Karpas-422 (cell line): ENCODE measurements around the gene AFF3. TPM values are rescaled to one million over a fixed set of nuclear protein-coding genes. Genes with fewer than 3 reads are reported as not detected.

ENCODE experiments used
- DNase-seq: peaks from one replicate; pipeline ENCODE4 v3.0.0-alpha.2; 2015
- H2AFZ ChIP-seq: fragments of 200-600 bp; sonication (generic); 2 replicates; pipeline ENCODE4 v1.6.1; 2014; ENCODE audit warnings: antibody characterized with exemption, low read length, mixed read lengths
- H3K27ac ChIP-seq: fragments of 200-600 bp; sonication (generic); 2 replicates; pipeline ENCODE4 v1.5.1; 2014; ENCODE audit warnings: mild to moderate bottlenecking, low read length, moderate library complexity
- H3K27me3 ChIP-seq: fragments of 200-600 bp; sonication (generic); 2 replicates; pipeline ENCODE4 v1.6.1; 2014; ENCODE audit warnings: low read length, mixed read lengths
- H3K36me3 ChIP-seq: fragments of 200-600 bp; sonication (generic); 2 replicates; pipeline ENCODE4 v1.6.1; 2014; ENCODE audit warnings: low read length, mixed read lengths; ENCODE audit not compliant: insufficient read depth
- H3K4me1 ChIP-seq: fragments of 200-600 bp; sonication (generic); 2 replicates; pipeline ENCODE4 v1.6.1; 2014; ENCODE audit warnings: mild to moderate bottlenecking, low read length, mixed read lengths
- H3K4me2 ChIP-seq: fragments of 200-600 bp; sonication (generic); 2 replicates; pipeline ENCODE4 v1.6.1; 2014; ENCODE audit warnings: low read length, low read depth, mild to moderate bottlenecking; ENCODE audit not compliant: poor library complexity, severe bottlenecking
- H3K4me3 ChIP-seq: fragments of 200-600 bp; sonication (generic); 2 replicates; pipeline ENCODE4 v1.5.1; 2014; ENCODE audit warnings: mild to moderate bottlenecking, antibody characterized with exemption, low read length, mixed read lengths
- H3K79me2 ChIP-seq: fragments of 200-600 bp; sonication (generic); 2 replicates; pipeline ENCODE4 v1.6.1; 2014; ENCODE audit warnings: mild to moderate bottlenecking, low read length, mixed read lengths
- H3K9ac ChIP-seq: fragments of 200-600 bp; sonication (generic); 2 replicates; pipeline ENCODE4 v1.6.0; 2014; ENCODE audit warnings: low read length
- H3K9me2 ChIP-seq: fragments of 200-600 bp; sonication (generic), shearing (Covaris generic); replicated peaks from 2 replicates; pipeline ENCODE4 v1.6.0; 2014; ENCODE audit warnings: mild to moderate bottlenecking, low read length, moderate library complexity; ENCODE audit not compliant: insufficient read depth
- H3K9me3 ChIP-seq: fragments of 300-700, 200-600 bp; sonication (generic); 2 replicates; pipeline ENCODE4 v1.6.1; 2014; ENCODE audit warnings: low read length, mixed read lengths
- H4K20me1 ChIP-seq: fragments of 200-600 bp; sonication (generic); 2 replicates; pipeline ENCODE4 v1.6.1; 2014; ENCODE audit warnings: mild to moderate bottlenecking, antibody characterized with exemption, low read length, low read depth; ENCODE audit not compliant: insufficient read depth
- total RNA-seq: library from RNA; depleted of rRNA; stranded (reverse); fragments of >200 nt; shearing (Covaris generic); gene quantifications from 2 replicates; pipeline ENCODE4 v1.2.3, GENCODE V29; 2014; ENCODE audit warnings: low replicate concordance

AFF3 gene
- total RNA-seq, 1 experiment from 2014 or later = 99.7 TPM

- H3K4me3 ChIP-seq = no peak overlapping the region
- no peaks in the 10 kb centered on the region; the same call in 1 of the 2 replicates for H3K36me3 ChIP-seq
Measured at GRCh38 chr2:99833586-99834201, 308.7 kb downstream of the AFF3 start.

DNA sequence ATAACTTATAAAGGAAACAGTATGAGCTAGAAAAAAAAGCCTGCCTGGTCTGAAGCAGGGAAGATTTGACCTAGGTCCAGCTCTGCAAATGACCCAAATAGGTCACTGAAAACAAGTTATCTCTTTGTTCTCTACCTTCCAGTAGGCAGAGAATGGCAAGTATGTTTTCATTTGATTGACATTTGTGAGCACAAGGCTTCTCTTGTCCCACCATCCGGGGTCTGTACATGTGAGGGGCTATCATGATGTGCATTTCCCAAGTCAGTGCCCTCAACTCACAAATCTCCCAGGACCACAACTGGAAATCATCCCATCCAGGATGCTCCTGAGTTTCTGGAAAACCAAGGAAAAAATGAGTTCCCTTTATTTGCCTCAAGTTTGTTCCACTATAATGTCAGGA lies 309.5 kb downstream of the AFF3 start:
- no peak for DNase-seq
- Histone ChIP-seq H3K9ac (no peak overlapping the region), H3K9me3 (no peaks in the 10 kb centered on the region), H3K79me2 (no peaks in the 10 kb centered on the region), H3K27ac (no peak overlapping the region), H3K4me1 (peaks cover 10% of the 10 kb centered on the region), H3K9me2 (no peaks in the 10 kb centered on the region), H3K4me3 (no peak overlapping the region), H2AFZ (no peak overlapping the region), H4K20me1 (no peaks in the 10 kb centered on the region), H3K36me3 (no peaks in the 10 kb centered on the region; the same call in 1 of the 2 replicates), H3K27me3 (no peaks in the 10 kb centered on the region), H3K4me2 (no peak overlapping the region)

More at GRCh38 chr2:99833586-99834201, 308.7 kb downstream of the AFF3 start:
- Histone ChIP-seq H3K79me2 (no peaks in the 10 kb centered on the region), H3K4me1 (peaks cover 2% of the 10 kb centered on the region), H4K20me1 (no peaks in the 10 kb centered on the region), H3K9me3 (no peaks in the 10 kb centered on the region), H3K9me2 (no peaks in the 10 kb centered on the region), H3K27ac (no peak overlapping the region), H3K4me2 (no peak overlapping the region), H2AFZ (no peak overlapping the region), H3K9ac (no peak overlapping the region), H3K27me3 (no peaks in the 10 kb centered on the region)
- no peak for DNase-seq

GRCh38 chr2:99831772-99832171 lies 310.6 kb downstream of the AFF3 start:
- Histone ChIP-seq H3K4me2 (no peak overlapping the region), H3K27me3 (no peaks in the 10 kb centered on the region), H3K9me2 (no peaks in the 10 kb centered on the region), H3K79me2 (no peaks in the 10 kb centered on the region), H3K4me3 (no peak overlapping the region), H3K9ac (no peak overlapping the region), H2AFZ (no peak overlapping the region), H3K9me3 (no peaks in the 10 kb centered on the region), H3K36me3 (no peaks in the 10 kb centered on the region; the same call in 1 of the 2 replicates), H3K27ac (no peak overlapping the region), H4K20me1 (no peaks in the 10 kb centered on the region), H3K4me1 (peaks cover 19% of the 10 kb centered on the region)
- DNase-seq = no peak

- peak; percentile 63 for DNase-seq
- H3K79me2 ChIP-seq = no peaks in the 10 kb centered on the region
- peak overlapping the region; percentile 61 for H3K27ac ChIP-seq
- no peak overlapping the region for H3K4me3 ChIP-seq
- peaks cover 2% of the 10 kb centered on the region; the same call in 1 of the 2 replicates for H3K36me3 ChIP-seq
- 0 out of 2 replicates have a peak overlapping the region, but pooled peaks have one; percentile 38 for H3K9ac ChIP-seq
- H3K9me2 ChIP-seq = no peaks in the 10 kb centered on the region
- H2AFZ ChIP-seq = no peak overlapping the region
- peaks cover 19% of the 10 kb centered on the region for H3K4me1 ChIP-seq
- no peaks in the 10 kb centered on the region for H3K27me3 ChIP-seq
- H3K9me3 ChIP-seq = no peaks in the 10 kb centered on the region
- no peaks in the 10 kb centered on the region for H4K20me1 ChIP-seq
- H3K4me2 ChIP-seq = no peak overlapping the region
Measured at GRCh38 chr2:99827296-99827999, 314.9 kb downstream of the AFF3 start.

- no peaks in the 10 kb centered on the region for H3K79me2 ChIP-seq
- no peak overlapping the region for H3K4me3 ChIP-seq
- no peak for DNase-seq
Measured at GRCh38 chr2:99825630-99826029, 316.8 kb downstream of the AFF3 start.

DNA sequence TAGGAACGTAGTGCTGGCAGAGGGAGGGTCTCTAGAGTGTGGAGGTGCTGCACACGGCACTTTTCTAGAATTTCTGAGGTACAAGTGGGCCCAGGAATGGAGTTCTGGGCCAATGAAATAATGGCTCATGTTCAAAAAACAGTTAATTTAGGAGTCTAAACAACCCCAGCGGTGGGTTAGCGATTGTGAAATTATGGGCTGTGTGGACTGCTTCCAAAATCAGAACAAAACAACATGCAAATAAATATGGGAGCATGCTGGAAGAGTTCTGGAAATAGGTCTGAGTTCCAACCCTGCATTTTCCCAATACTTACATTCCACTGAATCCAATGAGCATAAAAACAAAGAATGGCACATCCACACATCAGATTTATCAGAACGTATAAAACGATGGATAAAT lies 317.6 kb downstream of the AFF3 start:
- no peak overlapping the region for H3K4me3 ChIP-seq
- H3K36me3 ChIP-seq = 0 out of 2 replicates have a peak, but pooled peaks cover 2% of the 10 kb centered on the region
- H3K27me3 ChIP-seq = no peaks in the 10 kb centered on the region
- H3K4me2 ChIP-seq = no peak overlapping the region
- no peaks in the 10 kb centered on the region for H3K9me3 ChIP-seq
- DNase-seq = no peak
- no peaks in the 10 kb centered on the region for H3K9me2 ChIP-seq
- no peaks in the 10 kb centered on the region for H4K20me1 ChIP-seq
- peaks cover 19% of the 10 kb centered on the region for H3K4me1 ChIP-seq
- H3K9ac ChIP-seq = no peak overlapping the region
- H2AFZ ChIP-seq = no peak overlapping the region
- no peaks in the 10 kb centered on the region for H3K79me2 ChIP-seq
- H3K27ac ChIP-seq = no peak overlapping the region

More at GRCh38 chr2:99825630-99826029, 316.8 kb downstream of the AFF3 start:
- Histone ChIP-seq H3K36me3 (0 out of 2 replicates have a peak, but pooled peaks cover 2% of the 10 kb centered on the region), H3K9me3 (no peaks in the 10 kb centered on the region), H3K27me3 (no peaks in the 10 kb centered on the region), H3K27ac (no peak overlapping the region), H3K9ac (no peak overlapping the region), H3K9me2 (no peaks in the 10 kb centered on the region), H3K4me1 (peaks cover 19% of the 10 kb centered on the region), H3K4me2 (no peak overlapping the region), H2AFZ (no peak overlapping the region), H4K20me1 (no peaks in the 10 kb centered on the region)

DNA sequence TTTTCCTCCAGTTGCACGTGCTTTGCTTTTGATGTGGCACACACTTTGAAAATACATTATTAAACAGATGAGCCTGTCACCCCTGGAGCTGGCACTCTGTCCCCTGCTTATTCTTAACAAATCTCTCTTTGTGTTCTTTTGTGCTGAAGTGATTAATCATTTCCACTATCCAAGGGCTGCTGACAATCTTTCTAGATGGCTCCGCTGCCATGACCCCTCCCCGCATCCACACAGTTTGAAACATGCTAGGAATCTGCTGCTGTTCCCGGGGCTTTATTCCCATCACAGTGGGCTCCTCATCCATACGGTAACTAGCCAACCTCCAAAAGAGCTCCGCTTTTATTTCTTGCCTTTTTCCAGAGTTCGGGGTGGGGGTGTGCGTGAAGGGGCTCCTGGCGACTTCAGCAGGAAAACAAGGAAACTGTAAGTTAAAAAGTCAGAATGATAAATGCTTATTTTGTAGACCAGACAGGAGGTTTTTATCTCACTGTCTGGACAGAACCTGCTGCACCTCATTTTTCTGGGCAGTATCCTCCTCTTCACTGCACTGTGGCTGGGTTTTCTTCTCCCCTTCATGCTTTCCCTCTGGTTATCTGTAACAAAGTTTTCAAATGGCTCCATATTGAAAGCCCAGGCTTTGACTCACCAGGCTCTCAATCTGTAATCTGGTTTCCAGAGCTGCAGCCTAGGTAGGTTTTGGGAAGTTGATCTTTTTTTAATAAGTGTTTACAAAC lies 319.7 kb downstream of the AFF3 start:
- no peak overlapping the region for H3K9ac ChIP-seq
- no peaks in the 10 kb centered on the region for H4K20me1 ChIP-seq
- no peak overlapping the region for H2AFZ ChIP-seq
- H3K9me2 ChIP-seq = no peaks in the 10 kb centered on the region
- DNase-seq = no peak
- H3K27ac ChIP-seq = no peak overlapping the region
- H3K4me3 ChIP-seq = no peak overlapping the region
- H3K9me3 ChIP-seq = no peaks in the 10 kb centered on the region
- peaks cover 7% of the 10 kb centered on the region for H3K4me1 ChIP-seq
- H3K27me3 ChIP-seq = no peaks in the 10 kb centered on the region
- no peak overlapping the region for H3K4me2 ChIP-seq
- no peaks in the 10 kb centered on the region for H3K79me2 ChIP-seq
- H3K36me3 ChIP-seq = 0 out of 2 replicates have a peak, but pooled peaks cover 2% of the 10 kb centered on the region

GRCh38 chr2:99821984-99822383 lies 320.4 kb downstream of the AFF3 start:
- no peak overlapping the region for H3K4me3 ChIP-seq
- 0 out of 2 replicates have a peak, but pooled peaks cover 2% of the 10 kb centered on the region for H3K36me3 ChIP-seq
- no peak overlapping the region for H2AFZ ChIP-seq
- no peak overlapping the region for H3K9ac ChIP-seq
- no peak overlapping the region for H3K27ac ChIP-seq
- H3K4me1 ChIP-seq = peaks cover under 1% of the 10 kb centered on the region; the same call in 1 of the 2 replicates
- no peaks in the 10 kb centered on the region for H3K27me3 ChIP-seq
- H3K9me3 ChIP-seq = no peaks in the 10 kb centered on the region
- H3K4me2 ChIP-seq = no peak overlapping the region
- no peaks in the 10 kb centered on the region for H3K9me2 ChIP-seq
- no peak for DNase-seq
- no peaks in the 10 kb centered on the region for H3K79me2 ChIP-seq
- no peaks in the 10 kb centered on the region for H4K20me1 ChIP-seq
